Measurements from ENCODE around the gene UNKL.

Gene UNKL

DNA sequence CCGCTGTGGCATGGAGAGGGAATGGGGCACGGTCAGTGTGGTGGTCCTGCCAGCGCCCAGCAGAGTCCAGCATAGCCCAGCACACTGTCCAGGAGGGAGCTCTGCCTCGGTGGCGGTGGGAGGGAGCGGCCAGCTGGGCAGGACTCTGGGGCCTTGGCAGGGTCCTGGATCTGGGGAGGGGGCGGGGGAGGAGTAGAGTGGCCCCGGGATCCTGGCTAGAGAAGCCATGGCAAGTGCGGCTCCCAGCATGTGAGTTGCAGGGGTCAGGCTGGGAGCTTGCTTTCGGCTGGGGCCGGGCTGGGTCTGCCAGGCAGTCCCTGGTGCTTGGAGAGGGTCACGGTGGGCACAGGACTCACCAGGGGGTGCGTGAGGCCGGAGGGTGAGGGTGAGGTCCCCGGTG is 58.9 kb downstream of the UNKL start:
- no peak for DNase-seq (ENCODE audit: low read depth in 1 of 2, low spot score in 1 of 2)

DNA sequence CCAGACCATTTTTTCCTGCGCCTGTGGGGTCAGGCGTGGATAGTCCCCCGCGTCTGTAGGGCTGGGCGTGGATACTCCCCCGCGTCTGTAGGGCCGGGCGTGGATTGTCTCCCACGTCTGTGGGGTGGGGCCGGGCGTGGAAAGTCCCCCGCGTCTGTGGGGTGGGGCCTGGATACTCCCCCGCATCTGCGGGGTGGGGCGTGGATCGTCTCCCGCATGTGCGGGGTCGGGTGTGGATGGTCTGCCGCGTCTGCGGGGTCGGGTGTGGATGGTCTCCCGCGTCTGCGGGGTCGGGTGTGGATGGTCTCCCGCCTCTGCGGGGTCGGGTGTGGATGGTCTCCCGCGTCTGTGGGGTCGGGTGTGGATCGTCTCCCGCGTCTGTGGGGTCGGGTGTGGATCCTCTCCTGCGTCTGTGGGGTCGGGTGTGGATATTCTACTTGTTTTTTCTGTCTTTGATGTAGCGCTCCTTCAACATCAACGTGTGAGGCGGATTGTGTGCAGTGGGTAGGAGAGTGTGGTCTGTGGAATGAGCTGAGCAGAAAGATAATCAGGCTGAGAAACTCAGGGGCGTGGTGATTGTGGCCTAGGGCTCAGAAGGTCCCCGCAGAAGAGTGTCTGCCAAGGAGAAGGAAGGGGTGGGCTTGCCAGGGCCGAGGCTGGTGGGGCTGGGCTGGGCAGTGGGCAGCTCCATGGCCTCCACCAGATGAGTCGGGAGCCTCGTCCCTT is 59.5 kb downstream of the UNKL start:
- no peak for DNase-seq (ENCODE audit: low read depth in 1 of 2, low spot score in 1 of 2)

DNA sequence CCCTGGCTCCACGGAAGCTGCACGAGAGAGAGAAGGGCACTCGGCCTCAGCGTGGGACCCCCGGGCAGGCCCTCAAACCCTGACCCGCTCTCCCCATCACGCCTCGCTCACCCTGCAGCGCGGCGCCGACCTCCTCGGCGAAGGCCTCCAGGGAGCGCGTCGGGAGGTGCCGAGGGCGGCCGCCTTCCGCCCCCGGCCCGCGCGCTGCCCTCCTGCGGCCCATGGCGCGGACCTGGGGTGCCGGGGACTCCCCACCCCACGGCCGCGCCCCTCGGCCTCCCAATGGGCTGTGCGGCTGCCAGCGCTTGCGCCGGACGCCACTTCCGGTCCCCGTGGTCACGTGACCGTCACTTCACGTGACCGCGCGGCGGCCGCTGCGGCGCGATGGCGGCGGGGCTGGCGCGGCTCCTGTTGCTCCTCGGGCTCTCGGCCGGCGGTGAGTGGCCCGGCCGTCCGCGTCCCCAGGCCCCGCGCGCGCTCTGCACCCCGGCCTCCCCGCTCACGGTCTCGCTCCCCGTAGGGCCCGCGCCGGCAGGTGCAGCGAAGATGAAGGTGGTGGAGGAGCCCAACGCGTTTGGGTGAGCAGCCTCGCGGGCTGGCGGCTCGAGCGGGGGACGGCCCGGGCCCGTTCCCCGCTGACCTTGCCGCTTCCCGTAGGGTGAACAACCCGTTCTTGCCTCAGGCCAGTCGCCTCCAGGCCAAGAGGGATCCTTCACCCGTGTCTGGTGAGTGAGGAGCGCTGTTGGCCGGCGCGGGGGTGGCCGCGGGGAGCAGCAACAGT is 62.7 kb downstream of the UNKL start, which contains the start of the genes GNPTG and TSR3:
TSS of gene GNPTG (plus strand) at position 350 of the 781 bp plus-strand sequence. CDS start at position 385, 35 bp downstream.
TSS of gene TSR3 (minus strand) at position 297 of the 781 bp plus-strand sequence. CDS start at position 223, 74 bp downstream.
- peak; percentile 71 to 83 for DNase-seq (ENCODE audit: low read depth in 1 of 2, low spot score in 1 of 2)

DNA sequence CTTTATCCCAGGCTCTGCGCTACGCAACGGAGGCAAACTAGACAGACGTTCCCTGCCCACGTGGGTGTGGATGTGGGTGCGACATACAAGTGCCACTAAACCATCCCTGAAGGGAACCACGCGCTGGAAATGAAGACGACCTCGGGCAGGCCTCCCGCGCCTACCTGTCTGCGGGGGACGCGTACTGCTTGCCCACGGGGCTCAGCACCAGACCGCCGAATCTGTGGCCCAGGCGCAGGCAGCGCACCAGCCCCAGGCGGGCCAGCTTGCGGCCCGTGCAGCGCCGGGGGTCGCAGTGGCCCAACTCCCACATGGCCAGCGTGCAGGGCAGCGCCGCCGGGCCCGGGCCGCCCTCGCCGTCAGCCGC is 63.3 kb downstream of the UNKL start:
- no peak for DNase-seq (ENCODE audit: low read depth in 1 of 2, low spot score in 1 of 2)

DNA sequence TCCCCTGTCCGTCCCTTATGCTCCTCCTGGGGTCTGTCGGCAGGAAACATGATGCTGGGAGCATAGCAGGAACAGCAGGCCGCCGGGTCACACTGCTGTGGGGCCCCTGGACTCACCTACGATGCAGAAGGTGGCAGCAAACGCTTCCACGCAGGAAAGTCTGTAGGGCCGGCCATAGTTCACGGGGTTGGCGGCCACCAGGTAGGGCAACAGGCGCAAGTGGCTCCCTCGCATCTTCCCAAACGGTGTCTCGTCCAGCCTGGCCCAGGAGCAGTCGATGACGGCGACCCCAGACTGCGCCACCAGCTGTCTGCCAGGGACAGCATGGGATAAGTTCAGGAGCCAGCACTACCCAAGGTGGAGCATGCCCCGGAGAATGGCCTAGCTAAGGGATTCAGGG is 63.8 kb downstream of the UNKL start:
- no peak for DNase-seq (ENCODE audit: low read depth in 1 of 2, low spot score in 1 of 2)

DNA sequence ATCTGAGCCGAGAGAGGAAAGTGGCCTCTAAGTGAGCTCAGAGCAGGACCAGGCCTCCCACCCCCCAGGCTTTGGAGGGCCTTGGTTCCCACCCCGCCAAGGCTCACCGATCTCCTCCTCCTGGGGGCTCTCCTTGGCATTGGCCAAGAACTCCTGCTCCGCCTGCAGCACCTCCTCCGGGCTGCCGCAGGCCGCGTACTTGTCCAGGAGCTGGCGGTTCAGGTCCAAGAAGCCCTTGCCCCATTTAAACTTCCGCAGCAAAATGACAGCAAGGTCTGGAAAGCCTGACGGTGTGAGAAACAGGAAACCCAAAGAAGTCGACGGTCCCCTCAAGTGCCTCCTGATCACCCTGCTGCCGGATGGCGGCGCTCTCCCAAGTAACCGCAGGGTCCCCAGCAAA is 64.6 kb downstream of the UNKL start:
- DNase-seq (ENCODE audit: low read depth in 1 of 2, low spot score in 1 of 2): no peak

DNA sequence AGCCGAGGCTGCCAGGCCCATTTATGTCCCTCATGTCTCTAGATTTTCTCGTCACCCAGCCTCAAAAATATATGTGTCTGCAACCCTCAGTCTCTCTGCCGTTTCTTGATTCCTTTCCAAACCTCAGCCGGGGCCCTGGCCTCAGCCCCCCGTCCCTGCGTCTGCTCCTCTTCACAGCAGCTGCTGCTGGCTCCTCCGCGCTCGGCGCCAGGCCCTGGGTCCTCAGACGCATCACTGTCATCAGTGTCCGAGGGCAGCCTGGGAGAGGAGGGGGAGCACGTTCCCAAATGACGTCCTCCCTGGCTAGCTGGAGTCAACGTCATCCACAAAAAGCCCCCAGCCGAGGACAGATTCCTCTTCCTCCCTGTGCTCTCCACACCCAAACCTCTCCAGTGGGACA is 65.2 kb downstream of the UNKL start:
- DNase-seq (ENCODE audit: low read depth in 1 of 2, low spot score in 1 of 2): no peak

DNA sequence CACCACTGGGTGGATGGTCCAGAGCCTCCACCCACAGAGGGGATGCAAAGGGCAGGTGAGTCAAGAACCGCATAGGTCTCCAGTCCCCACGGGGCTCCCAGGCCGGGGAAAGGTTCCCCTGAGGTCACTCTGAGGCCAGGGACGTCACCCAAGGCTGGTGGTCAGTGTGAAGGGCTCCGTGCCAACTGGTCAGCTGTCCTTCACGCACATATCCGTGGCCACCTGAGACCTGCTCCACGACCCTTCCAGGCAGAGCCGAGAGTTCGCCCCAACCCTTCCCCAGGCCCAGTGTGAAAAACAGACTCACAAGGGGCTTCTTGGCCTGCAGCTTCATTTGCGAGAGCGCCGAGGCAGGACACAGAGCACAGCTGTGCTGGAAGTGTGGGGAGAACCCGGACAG is 65.6 kb downstream of the UNKL start:
- no peak for DNase-seq (ENCODE audit: low read depth in 1 of 2, low spot score in 1 of 2)

DNA sequence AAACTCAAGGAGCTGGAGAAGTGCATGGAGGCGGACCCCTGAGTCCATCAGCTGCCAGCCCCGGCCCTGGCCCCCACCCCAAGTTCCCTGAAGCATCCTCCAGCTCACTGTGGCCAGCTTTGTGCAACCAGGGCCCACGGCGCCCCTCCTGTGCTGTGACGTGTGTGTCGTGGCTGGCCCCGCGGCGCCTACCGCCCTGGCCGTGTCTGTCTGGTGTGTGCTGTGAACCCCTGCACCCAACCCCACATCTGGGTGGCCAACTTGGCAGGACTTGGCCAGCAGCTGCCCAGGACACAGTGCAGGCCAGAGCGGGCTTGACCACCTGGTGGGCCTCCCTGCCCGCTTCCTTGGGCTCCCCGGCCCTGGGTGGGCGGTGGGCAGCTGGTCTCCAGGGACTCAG is 66.1 kb downstream of the UNKL start:
- no peak for DNase-seq (ENCODE audit: low read depth in 1 of 2, low spot score in 1 of 2)

DNA sequence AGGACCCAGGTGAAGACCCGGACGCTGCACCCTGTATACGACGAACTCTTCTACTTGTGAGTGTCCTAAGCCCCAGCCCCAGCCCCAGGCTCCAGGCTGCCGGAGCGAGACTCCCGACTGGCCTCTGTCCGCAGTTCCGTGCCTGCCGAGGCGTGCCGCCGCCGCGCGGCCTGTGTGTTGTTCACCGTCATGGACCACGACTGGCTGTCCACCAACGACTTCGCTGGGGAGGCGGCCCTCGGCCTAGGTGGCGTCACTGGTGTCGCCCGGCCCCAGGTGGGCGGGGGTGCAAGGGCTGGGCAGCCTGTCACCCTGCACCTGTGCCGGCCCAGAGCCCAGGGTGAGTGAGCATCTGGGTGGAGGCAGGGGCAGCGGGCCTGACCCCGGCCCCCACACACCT is 66.5 kb downstream of the UNKL start:
- no peak for DNase-seq (ENCODE audit: low read depth in 1 of 2, low spot score in 1 of 2)

DNA sequence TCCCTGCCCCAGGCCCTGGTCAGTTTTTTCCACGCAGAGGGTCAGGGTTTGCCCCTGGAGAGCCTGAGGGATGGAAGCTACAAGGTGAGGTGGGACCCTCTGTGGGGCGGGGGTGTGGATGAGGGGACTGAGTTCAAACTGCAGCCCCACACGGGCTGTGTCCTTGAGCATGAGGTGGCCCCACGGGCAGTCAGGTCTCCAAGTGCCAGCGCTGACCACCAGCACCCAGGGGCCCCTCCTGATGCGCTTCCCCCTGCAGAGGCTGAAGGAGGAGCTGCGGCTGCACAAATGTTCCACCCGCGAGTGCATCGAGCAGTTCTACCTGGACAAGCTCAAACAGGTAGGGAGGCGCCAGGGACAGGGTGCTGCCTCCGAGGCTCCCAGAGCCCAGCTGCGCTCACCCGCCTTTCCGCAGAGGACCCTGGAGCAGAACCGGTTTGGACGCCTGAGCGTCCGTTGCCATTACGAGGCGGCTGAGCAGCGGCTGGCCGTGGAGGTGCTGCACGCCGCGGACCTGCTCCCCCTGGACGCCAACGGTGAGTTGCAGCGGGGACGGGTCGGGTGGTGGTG is 67.1 kb downstream of the UNKL start:
- no peak for DNase-seq (ENCODE audit: low read depth in 1 of 2, low spot score in 1 of 2)

DNA sequence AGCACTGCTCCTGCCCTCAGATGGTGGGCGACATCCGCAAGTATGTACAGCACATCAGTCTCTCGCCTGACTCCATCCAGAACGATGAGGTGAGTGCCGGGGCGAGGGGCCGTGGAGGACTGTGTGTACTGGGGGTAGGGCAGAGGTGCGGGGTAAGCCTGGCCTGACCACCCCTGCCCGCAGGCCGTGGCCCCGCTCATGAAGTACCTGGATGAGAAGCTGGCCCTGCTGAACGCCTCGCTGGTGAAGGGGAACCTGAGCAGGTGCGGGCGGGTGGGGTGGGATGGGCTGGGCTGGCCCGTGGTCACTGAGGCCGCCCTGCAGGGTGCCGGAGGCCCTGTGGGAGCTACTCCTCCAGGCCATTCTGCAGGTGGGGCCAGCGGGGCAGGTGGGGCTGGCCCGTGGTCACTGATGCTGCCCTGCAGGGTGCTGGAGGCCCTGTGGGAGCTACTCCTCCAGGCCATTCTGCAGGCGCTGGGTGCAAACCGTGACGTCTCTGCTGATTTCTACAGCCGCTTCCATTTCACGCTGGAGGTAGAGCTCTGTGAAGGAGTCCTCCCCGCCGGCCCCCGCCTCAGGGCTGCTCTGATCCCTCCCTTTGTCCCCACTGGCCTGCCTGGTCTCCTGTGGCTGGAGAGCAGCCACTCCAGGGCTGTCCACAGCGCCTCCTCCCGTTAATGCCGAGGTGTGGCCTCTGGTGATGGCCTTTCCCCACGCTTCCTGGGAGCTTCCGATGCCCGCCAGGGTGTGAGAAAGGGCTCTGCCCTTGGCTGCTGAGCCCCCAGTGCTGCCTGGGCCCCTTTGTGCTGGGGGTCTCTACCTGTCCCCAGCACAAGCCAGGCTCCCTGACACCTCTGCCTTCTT is 67.8 kb downstream of the UNKL start:
- no peak for DNase-seq (ENCODE audit: low read depth in 1 of 2, low spot score in 1 of 2)

DNA sequence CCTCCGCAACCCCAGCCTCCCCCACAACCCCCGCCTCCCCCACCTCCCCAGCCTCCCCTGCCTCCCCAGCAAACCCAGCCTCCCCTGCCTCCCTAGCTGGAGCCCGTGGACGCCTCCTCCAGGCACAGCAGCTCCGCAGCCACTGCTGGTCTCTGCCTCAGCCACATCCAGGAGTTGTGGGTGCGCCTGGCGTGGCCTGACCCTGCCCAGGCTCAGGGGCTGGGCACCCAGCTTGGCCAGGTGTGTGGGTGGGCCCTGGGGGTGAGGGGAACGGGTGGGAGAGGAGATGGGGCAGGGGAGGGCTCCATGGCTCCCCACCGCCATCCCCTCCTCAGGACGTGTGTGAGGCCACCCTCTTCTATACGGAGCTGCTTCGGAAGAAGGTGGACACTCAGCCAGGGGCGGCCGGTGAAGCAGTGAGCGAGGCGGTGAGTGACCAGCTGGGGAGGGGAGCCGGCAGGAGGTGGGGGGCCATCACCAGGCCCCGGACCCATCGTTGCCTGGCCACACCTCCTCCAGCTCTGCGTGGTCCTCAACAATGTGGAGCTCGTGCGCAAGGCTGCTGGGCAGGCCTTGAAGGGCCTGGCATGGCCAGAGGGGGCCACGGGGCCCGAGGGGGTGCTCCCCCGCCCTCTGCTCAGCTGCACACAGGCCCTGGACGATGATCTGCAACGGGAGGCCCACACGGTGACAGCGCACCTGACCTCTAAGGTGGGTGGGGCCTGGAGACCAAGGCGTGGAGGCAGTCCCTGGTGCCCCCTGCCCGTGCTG is 68.7 kb downstream of the UNKL start:
- DNase-seq (ENCODE audit: low read depth in 1 of 2, low spot score in 1 of 2): no peak

DNA sequence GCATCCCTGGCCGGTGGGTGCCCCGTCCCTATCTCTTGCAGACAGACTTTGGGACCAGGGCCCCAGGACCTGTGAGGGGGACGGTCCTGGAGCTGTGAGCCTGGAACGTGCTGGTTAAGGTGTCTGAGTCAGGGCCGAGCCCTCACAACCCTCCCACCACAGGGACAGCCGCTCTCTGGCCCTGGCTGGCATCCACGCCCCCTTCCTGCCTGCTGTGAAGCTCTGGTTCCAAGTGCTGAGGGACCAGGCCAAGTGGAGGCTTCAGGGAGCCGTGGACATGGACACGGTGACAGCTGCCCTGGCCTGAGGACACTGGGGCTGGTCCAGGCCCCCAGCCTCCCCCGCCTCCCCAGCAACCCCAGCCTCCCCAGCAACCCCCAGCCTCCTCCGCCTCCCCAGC is 69.4 kb downstream of the UNKL start:
- DNase-seq (ENCODE audit: low read depth in 1 of 2, low spot score in 1 of 2): no peak

DNA sequence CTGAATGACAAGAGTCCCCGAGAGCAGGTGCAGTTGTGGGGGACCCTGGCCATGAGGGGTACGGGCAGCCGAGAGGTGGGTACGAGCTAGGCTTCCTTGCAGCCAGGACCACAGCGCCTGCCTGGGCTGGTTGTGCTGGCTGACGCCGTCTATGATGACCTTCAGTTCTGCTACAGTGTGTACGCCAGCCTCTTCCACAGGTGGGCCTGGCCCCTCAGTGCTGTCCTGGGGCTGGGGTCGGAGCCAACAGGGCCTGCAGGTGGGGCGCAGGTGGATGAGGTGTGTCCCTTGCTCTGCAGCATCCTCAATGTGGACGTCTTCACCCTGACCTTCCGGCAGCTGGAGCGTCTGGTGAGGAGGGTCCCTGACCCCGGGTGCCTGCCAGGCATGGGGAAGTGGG is 70.0 kb downstream of the UNKL start:
- no peak for DNase-seq (ENCODE audit: low read depth in 1 of 2, low spot score in 1 of 2)

DNA sequence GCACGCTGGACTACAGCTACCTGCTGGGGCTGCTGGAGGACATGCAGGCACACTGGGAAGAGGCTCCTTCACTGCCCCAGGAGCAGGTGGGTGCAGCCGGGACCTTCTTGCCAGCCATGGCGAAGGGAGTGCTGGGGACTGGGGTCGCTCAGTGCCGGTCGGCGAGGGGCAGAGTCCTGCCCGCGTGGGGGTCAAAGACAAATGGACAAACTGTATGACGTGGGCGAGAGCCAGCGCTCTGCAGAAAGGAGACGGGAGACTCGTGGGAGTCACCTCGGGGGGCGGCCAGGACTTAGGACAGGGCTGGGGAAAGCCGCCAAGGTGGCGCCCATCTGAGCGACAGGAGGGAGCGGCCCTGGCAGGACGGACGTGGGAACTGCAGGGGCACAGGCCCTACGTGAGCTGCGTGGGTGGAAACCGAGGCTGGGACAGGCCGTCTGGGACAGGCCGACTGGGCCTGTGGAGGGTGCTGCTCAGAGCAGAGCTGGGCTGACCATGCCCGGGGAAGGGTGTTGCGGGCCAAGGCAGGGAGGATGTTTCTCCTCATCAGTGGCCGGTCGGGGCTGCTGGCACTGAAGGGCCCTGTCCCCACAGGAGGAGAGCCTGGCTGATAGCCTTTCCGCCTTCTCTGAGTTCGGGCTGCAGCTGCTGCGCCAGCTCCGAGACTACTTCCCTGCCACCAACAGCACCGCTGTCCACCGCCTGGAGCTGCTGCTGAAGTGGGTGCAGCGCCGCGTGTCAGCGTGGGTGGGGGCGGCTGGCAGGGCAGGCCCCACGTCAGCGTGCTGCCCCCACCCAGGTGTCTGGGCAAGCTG is 70.9 kb downstream of the UNKL start:
- no peak for DNase-seq (ENCODE audit: low read depth in 1 of 2, low spot score in 1 of 2)

DNA sequence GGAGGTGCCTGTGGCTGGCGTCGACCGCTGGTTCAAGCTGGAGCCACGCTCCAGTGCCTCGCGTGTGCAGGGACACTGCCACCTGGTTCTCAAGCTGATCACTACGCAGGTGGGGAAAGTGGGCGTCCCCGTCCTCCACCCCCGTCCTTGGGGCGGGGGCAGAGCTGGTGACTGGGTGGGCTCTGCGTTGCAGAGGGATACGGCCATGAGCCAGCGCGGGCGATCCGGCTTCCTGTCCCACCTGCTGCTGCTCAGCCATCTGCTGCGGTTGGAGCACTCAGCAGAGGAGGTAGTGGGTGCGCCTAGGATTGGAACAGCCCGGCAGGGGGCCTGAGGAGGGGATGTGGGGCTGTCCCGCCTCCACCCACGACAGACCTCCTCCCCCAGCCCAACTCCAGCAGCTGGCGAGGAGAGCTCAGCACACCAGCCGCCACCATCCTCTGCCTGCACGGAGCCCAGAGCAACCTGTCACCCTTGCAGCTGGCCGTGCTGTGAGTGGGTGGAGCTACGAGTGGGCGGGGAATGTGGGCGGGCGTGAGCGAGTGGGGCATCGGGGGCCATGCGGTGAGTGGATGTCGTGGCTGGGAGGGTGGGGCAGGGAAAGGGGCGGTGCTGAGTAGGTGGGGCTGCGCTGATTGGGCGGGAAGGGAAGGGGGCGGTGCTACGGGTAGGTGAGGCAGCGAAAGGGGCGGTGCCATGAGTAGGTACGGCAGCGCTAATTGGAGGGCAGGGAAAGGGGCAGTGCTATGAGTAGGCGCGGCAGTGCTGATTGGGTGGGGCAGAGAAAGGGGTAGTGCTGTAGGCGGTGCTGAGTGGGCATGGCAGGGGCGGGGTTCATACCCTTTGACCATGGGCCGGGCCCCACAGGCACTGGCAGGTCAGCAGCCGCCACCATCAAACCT is 71.7 kb downstream of the UNKL start:
- peak; percentile 72 to 86 for DNase-seq (ENCODE audit: low read depth in 1 of 2, low spot score in 1 of 2)

DNA sequence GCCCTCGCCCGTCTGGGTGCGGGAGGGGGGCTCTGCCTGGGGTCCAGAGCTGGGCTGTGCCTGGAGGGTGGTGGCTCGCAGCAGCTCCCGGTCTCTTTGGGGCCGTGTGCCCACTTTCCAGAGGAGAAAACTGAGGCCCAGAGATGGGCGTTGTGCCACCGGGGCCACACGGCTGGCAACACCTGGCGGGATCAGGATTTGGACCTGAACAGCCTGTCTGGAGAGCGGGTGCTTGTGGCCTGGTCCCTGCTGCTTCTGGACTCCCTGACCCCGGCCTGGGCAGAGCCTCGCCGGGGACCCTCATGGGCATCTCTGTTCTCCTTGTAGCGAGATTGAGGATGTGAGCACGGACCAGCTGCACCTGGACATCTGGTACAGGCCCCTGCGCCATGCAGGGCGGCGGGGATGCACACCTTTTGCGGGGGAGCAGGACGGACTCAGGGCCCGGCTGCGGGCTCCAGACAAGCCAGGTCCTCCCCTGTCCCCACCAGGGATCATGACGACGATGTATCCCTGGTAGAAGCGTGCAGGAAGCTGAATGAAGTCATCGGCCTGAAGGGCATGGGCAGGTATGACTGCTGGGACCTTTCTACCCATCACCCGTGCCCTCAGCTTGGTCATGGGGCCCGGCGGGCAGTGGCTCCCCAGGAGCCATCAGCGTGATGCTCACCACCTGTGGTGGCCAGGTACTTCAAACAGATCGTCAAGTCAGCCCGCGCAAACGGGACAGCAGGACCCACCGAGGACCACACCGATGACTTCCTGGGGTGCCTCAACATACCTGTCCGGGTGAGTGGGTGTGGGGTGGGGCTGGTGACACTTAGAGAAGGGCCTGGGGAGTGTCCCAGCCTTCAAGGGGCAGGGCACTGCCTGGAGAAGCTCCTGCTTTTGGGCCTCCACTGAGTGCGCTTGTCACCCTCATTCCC is 72.7 kb downstream of the UNKL start:
- DNase-seq (ENCODE audit: low read depth in 1 of 2, low spot score in 1 of 2): no peak
